GM21723 (cell line): ENCODE results near the gene SPN.
"Not testable (repeated sequence)": the region's sequence is repeated elsewhere in the genome, so short reads cannot be mapped to it uniquely, and the experiment has no call there.

ENCODE experiments used
- ATAC-seq: cut with Tn5 transposase; IDR thresholded peaks from one replicate; pipeline ENCODE4 v1.9.1; 2021; ENCODE audit warnings: mild to moderate bottlenecking, moderate library complexity; ENCODE audit not compliant: unreplicated experiment

The SPN gene

DNA sequence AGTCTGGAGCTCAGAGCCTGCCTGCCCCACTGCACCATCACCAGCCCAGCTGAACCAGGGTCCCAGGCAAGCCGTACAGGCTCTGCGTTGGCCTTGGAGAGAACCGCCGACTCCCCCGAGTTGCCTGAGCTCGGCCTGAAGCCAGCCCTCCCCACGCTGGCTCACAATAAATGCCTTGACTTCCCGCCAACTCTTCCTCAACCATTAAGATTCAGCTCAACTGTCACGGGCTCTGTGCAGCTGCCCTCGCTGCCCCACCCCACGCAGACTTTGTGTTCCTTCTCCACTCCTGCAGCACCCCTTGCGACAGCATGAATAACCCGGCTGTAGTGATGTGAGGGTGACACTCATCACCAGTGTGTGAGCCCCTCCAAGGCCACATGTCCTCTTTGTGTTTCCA is 11.1 kb downstream of the SPN start:
- no peak for ATAC-seq

DNA sequence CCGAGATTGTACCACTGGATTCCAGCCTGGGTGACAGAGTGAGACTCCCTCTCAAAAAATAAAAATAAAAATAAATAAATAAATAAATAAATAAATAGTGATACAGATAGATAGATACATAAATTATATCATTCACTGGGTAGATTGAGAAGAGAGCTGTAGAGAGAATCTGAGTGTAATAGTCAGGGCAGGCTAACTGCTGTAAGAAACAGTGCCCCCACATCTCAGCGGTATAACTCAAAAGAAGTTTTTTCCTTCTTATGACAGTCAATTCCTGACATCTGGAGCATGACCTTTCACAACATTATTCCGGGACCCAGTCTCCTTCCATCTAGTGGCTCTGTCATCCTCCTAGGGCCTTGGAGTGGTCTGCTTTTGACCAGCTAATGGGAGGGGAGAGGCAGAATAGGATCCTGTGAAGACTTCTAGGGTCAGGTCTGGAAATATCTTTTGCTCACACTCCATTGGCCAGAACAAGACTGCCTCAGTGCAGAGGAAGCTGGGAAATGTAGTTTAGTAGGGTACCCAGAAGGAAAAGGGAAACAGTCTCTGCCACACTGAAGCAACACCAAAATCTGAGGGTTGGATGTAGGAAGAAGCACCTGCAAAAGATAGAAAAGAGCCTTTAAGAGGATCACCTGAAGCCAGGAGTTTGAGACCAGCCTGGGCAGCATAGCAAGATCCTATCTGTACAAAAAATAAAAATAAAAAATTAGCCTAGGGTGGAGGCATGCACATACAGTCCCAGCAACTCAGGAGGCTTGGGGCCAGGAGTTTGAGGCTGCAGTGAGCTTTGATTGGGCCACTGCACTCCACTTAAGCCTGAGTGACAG is 13.0 kb downstream of the SPN start:
- ATAC-seq: no peak

DNA sequence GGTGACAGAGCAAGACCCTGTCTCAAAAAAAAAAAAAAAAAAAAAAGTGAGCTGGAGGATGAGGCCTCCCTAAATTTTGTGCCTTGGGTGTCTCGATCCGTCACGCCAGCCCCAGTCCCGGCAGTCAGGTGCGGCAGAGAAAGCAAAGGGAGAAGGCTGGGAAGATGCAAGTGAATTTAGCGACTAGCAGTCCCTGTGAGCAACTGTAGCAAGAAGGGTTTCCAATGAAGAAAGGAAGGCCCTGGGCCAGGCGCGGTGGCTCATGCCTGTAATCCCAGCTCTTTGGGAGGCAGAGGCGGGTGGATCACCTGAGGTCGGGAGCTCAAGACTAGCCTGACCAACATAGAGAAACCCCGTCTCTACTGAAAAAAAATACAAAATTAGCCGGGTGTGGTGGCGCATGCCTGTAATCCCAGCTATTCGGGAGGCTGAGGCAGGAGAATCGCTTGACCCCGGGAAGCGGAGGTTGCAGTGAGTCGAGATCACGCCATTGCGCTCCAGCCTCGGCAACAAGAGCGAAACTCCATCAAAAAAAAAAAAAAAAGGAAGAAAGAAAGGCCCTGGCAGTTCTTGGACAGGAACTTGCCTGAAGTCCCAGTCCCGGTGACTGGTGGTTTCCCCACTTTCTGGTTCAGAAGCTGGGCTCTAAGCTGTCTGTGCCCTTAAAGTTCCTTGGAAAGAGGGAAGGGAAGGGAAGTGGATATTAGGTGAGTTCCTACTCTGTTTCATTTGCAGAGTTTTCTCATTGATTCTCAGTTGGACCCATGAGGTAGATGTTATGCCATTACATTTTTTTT is 14.1 kb downstream of the SPN start:
- ATAC-seq: no peak

DNA sequence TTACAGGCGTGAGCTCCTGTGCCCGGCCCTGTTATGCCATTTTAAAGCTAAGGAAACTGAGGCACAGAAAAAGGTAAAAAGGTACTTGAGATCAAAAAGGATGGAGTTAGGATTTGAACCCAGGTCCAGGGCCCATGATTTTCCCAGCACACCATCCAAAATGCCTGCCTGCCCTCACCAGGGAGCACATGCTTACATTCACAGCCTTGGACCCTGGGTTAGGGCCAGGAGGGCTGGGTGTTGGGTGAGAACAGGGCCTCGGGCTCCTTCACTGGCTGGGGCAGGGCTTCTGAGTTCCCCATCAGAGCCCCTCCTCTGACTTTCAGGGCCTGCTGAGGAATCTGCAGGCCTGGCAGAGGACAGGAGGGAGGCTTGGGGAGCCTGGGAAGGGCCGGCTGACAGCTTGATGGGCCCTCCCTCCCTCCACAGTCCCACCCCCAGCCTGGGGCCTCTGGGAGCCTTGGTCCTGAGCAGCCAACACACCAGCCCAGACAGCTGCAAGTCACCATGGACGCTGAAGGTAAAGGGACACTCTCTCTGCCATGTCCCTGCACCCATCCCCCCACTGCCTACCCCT is 15.7 kb downstream of the SPN start, which contains the start of gene QPRT:
Gene QPRT, plus strand, starts transcription at position 490 of the 577 bp plus-strand sequence. Its CDS starts 18 bp downstream, at position 508.
- no peak for ATAC-seq

DNA sequence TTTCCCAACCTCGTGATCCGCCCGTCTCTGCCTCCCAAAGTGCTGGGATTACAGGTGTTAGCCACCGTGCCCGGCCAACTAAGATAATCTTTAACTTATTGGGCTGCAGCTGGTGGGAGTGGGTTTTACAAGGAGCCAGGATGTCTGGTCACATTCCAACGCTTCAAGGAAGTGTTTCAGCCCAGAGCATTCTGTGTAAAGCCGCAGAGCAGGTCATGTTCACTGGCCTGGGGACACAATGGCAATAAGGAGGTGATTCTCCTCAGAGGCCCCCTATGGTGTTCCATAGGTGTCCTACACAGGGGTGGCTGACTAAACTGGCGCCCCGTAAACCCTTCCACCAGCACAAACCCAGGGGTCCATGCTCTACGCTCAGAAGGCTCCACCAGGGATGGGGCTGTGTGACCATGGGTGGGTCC is 17.1 kb downstream of the SPN start:
- ATAC-seq: no peak

DNA sequence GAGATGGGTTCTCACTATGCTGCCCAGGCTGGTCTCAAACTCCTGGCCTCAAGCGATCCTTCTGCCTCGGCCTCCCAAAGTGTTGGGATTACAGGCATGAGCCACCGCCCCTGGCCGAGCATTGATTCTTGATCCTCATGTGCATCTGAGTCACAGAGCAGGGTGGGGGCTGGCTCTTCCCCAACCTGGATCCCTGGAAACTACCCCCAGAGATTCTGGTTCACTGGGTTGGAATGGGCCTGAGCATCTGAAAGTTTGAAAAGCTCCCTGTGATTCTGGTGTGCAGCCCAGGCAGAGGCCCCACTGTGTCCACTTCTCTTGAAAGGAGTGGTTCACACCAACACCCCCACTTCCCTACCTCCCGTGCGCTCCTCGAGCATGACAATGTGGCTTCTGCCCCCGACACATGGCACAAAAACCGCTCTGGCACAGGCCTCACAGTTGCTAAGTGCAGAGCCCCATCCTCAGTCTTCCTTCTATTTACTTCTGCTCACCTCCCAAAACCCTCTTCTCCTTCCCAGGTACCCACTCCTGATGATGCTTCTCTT is 20.6 kb downstream of the SPN start:
- ATAC-seq: no peak

DNA sequence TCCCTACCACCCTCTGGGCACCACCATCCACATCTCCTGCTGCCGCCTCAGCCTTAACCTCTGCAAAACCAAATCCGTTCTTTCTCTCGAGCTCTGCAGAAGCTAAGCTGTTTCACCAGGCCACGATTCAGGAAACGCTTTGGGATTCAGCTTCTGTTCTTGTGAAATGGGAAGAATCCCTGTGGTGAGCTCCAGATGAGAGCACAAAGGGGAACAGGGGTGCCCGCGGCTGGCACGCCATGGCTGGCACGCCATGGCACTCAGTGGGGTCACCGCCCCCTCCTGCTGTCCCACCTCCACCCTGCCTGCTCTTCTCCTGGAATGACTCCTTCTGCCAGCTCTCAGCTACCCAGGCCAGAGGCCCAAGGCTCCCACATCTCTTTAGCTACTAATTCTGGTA is 21.6 kb downstream of the SPN start:
- ATAC-seq: no peak

DNA sequence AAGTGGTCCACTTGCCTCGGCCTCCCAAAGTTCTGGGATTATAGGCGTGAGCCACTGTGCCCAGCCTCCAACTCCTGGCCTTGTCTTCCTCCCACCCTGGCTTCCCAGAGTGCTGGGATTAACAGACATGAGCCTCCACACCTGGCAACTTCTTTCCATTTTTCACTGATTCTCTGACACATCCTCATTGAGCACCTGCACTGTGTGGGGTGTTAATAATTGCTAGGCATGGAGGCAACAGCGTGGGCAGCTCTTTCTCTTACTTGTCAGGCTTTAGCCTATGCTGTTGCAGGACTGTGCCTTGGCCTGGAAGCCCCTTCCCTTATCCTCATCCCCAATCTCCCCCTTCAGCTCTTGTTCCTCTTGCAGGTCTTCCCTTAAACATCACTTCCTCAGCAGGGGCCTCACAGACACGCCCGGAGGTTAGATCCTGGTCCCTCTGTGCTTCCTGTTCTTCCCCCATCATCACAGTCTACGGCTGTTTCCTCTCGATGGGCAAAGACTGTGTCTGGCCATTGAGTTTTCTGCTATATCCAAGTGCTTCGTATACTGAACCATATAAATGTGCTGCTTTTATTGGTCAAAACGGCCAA is 23.8 kb downstream of the SPN start:
- no peak for ATAC-seq

DNA sequence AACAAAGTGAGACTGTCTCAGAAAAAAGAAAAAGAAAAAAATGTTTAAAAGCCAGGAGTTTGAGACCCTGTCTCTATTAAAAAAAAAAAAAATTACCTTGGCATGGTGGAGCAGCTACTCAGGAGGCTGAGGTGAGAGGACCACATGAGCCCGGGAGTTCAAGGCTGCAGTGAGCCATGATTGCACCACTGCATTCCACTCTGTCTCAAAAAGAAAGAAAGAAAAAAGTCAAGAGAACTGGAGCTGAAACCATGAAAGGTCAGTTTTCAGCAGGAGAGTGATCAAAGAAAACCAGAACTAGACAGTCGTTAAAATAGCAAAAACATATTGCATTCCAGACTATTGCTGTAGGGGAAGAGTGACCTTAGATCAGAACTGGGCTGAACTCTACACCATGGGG is 24.7 kb downstream of the SPN start:
- no peak for ATAC-seq

DNA sequence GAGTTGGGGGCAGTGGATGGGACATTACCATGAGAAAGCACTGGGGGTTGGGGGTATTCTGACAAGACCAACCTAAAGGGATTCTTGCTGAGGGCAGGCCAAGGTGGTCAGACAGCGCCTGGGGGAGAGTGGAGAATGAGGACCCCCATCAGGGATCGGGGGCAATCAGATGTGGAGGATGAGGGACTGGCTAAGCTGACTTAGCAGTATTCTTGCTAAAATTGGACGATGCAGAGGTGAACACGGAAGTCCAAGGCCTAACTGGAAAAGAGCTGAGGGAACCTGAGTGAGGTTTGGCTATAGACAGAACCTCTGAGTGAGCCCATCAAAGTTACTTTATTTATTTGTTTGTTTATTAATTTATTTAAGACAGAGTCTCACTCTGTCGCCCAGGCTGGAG is 25.1 kb downstream of the SPN start:
- ATAC-seq: no peak

DNA sequence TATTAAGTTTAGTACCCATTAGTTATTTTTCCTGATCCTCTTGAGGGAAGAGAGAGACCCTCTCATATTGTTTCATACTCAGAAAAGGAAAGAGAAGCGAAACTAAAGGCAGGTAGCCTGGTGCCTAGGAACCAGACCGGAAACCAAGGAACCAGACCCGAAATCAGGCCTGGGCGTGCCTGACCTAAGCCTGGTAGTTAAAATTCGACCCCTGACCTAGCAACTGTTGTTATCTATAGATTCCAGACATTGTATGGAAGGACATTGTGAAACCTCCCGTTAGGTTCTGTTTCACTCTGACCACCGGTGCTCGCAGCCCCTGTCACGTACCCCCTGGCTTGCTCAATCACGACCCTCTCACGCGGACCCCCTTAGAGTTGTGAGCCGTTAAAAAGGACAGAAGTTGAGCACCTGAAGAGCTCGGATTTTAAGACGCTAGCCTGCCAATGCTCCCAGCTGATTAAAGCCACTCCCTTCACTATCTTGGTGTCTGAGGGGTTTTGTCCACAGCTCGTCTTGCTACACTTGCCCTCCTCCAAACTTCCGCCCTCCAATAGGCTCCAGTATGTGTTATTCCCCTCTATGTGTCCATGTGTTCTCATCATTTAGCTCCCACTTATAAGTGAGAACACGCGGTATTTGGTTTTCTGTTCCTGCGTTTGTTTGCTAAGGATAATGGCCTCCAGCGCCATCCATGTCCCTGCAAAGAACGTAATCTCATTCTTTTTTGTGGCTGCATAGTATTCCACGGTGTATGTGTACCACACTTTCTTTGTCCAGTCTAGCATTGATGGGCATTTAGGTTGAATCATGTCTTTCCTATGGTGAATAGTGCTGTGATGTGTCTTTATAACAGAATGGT is 26.7 kb downstream of the SPN start:
- not testable (repeated sequence) for ATAC-seq

DNA sequence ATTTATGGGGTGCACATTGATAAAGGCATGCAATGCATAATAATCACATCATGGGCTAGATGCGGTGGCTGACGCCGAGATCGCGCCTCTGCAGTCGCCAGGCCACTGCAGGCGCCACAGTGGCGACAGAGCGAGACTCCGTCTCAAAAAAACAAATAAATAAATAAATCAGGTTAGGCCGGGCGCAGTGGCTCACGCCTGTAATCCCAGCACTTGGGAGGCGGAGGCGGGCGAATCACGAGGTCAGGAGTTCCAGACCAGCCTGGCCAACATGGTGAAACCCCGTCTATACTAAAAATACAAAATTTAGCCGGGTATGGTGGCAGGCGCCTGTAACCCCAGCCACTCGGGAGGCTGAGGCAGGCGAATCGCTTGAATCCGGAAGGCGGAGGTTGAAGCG is 29.6 kb downstream of the SPN start:
- ATAC-seq: not testable (repeated sequence)

DNA sequence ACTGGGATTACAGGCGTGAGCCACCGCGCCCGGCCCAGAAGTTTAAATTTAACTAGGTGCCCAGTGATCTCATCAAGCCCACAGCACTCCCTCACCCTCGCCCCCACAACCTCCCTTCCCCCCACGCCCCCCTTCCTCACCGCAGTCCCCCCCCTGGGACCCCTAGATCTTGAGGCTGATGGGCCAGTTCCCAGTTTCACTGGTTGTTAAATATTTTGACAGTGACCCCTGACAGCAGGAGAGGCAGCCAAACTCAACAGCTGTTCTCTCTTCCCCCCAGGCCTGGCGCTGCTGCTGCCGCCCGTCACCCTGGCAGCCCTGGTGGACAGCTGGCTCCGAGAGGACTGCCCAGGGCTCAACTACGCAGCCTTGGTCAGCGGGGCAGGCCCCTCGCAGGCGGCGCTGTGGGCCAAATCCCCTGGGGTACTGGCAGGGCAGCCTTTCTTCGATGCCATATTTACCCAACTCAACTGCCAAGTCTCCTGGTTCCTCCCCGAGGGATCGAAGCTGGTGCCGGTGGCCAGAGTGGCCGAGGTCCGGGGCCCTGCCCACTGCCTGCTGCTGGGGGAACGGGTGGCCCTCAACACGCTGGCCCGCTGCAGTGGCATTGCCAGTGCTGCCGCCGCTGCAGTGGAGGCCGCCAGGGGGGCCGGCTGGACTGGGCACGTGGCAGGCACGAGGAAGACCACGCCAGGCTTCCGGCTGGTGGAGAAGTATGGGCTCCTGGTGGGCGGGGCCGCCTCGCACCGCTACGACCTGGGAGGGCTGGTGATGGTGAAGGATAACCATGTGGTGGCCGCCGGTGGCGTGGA is 31.5 kb downstream of the SPN start:
- no peak for ATAC-seq

DNA sequence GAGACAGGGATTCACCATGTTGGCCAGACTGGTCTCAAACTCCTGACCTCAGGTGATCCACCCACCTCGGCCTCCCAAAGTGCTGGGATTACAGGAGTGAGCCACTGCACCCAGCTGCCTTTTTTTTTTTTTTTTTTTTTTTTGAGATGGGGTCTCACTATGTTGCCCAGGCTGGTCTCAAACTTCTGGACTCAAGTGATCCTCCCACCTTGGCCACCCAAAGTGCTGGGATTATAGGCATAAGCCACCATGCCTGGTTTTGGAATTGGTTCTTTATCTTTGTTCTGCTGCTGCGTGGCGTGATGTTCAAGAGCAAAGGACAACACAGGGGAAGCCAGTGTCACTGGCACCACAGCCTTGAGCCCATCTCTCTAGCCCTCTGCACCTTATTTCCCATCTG is 32.6 kb downstream of the SPN start:
- ATAC-seq: not testable (repeated sequence)

DNA sequence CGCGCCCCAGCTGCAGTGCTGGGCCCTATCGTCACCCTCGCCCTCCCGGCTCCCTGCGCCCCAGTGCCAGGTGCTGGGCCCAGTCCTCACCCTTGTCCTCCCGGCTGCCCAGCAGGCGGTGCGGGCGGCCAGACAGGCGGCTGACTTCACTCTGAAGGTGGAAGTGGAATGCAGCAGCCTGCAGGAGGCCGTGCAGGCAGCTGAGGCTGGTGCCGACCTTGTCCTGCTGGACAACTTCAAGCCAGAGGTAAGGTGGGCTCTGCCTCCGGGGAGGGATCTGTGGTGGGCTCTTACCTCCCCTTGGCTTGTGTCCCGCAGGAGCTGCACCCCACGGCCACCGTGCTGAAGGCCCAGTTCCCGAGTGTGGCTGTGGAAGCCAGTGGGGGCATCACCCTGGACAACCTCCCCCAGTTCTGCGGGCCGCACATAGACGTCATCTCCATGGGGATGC is 33.9 kb downstream of the SPN start:
- no peak for ATAC-seq

DNA sequence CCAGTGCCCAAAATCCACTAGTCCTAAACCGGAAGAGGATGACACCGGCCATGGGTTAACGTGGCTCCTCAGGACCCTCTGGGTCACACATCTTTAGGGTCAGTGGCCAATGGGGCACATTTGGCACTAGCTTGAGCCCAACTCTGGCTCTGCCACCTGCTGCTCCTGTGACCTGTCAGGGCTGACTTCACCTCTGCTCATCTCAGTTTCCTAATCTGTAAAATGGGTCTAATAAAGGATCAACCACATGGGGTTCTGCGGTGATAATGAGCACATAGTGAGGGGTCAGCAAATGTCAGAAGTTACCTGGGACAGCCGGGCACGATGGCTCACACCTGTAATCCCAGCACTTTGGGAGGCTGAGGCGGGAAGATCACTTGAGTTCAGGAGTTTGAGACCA is 34.3 kb downstream of the SPN start:
- no peak for ATAC-seq

DNA sequence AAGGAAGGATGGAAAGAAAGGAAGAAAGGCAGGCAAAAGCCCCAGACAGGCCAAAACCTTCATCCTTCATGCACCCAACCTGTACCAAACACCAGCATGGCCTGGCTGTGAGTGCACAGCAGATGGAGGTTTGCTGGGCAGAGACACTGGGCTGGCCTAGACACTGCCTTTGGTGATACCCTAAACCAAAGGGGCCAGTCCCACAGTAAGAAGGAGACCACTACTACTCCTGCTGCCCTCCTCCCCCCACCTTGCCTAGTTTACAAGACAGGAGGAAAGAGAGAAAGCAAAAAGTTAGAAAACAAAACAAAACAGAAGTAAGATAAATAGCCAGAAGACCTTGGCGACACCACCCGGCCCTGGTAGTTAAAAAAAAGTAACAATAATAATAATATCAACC is 35.0 kb downstream of the SPN start:
- no peak for ATAC-seq

DNA sequence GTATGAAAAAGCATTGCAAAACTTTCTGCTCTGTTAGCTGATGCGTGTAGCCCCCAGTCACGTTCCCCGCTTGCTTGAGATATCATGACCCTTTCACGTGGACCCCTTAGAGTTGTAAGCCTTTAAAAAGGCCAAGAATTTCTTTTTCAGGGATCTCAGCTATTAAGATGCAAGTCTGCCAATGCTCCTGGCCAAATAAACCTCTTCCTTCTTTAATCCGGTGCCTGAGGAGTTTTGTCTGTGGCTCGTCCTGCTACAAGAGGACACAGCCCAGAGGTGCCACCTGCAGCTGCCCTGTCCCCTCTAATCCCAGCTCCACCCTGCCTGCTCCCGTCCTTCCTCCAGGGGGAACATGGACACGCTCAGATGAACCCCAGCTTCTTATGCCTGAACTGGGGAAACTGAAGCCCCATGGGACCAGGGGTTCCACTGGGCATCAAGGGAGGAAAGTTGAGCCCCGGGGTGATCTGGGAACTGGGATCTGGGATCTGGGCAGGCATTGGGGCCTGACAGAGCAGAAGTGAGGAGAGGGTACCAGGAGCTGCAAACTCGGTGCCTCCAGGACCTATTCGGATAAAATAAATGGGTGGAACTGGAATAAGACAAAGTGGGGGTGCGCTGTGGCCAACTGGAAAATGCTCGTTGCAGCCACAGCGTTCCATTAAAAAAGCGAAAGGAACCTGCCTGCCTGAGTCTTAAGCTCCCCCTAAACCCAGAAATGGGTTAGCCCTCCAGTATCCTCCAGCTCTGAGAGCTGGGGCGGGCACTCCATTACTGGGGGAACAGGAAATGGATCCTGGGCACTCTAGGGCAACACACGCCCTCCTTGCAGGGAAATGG is 35.7 kb downstream of the SPN start:
- no peak for ATAC-seq
